Measurements from ENCODE around the gene CDH13. TPM values are rescaled to one million over a fixed set of nuclear protein-coding genes. Genes with fewer than 3 reads are reported as not detected.

Gene CDH13
- total RNA-seq, 1 donor from 2014 or later, result 20.9 TPM

GRCh38 chr16:82891918-82892317 is 265.1 kb downstream of the CDH13 start:
- no peak overlapping the region for H3K4me3 ChIP-seq (ENCODE audit: low read length in 3 of 3)
- H3K4me1 ChIP-seq (ENCODE audit: control insufficient read depth in 3 of 3, insufficient read depth in 3 of 3, low read length in 3 of 3), result peaks cover 9 to 27% (median 21%) of the 10 kb centered on the region in 3 donors
- H3K9me3 ChIP-seq (ENCODE audit: control insufficient read depth in 3 of 3, low read length in 3 of 3), result no peaks in the 10 kb centered on the region
- H3K27ac ChIP-seq (ENCODE audit: low read depth, low read length), result peak overlapping the region; percentile 8
- H3K27me3 ChIP-seq (ENCODE audit: control insufficient read depth in 3 of 3, insufficient read depth in 3 of 3, low read length in 3 of 3), result no peaks in the 10 kb centered on the region
- no peaks in the 10 kb centered on the region for H3K36me3 ChIP-seq (ENCODE audit: control insufficient read depth in 3 of 3, insufficient read depth in 3 of 3, low read length in 3 of 3)
- H3K9ac ChIP-seq (ENCODE audit: low read depth in 1 of 3, low read length in 3 of 3), result no peak overlapping the region

GRCh38 chr16:82892324-82892723 is 265.6 kb downstream of the CDH13 start:
- H3K4me3 ChIP-seq (ENCODE audit: low read length in 3 of 3), result no peak overlapping the region
- peak overlapping the region; percentile 8 for H3K27ac ChIP-seq (ENCODE audit: low read depth, low read length)
- H3K4me1 ChIP-seq (ENCODE audit: control insufficient read depth in 3 of 3, insufficient read depth in 3 of 3, low read length in 3 of 3), result peaks cover 9 to 27% (median 21%) of the 10 kb centered on the region in 3 donors
- no peak overlapping the region for H3K9ac ChIP-seq (ENCODE audit: low read depth in 1 of 3, low read length in 3 of 3)
- no peaks in the 10 kb centered on the region for H3K36me3 ChIP-seq (ENCODE audit: control insufficient read depth in 3 of 3, insufficient read depth in 3 of 3, low read length in 3 of 3)
- no peaks in the 10 kb centered on the region for H3K9me3 ChIP-seq (ENCODE audit: control insufficient read depth in 3 of 3, low read length in 3 of 3)
- no peaks in the 10 kb centered on the region for H3K27me3 ChIP-seq (ENCODE audit: control insufficient read depth in 3 of 3, insufficient read depth in 3 of 3, low read length in 3 of 3)

- no peak overlapping the region for H3K9ac ChIP-seq (ENCODE audit: low read depth in 1 of 3, low read length in 3 of 3)
- no peaks in the 10 kb centered on the region for H3K36me3 ChIP-seq (ENCODE audit: control insufficient read depth in 3 of 3, insufficient read depth in 3 of 3, low read length in 3 of 3)
- H3K4me3 ChIP-seq (ENCODE audit: low read length in 3 of 3), result no peak overlapping the region
These were observed 269.1 kb downstream of the CDH13 start for GRCh38 chr16:82895843-82896242.

GRCh38 chr16:82899006-82899405 is 272.2 kb downstream of the CDH13 start:
- H3K4me3 ChIP-seq (ENCODE audit: low read length in 3 of 3), result no peak overlapping the region
- H3K27ac ChIP-seq (ENCODE audit: low read depth, low read length), result no peak overlapping the region
- no peaks in the 10 kb centered on the region for H3K27me3 ChIP-seq (ENCODE audit: control insufficient read depth in 3 of 3, insufficient read depth in 3 of 3, low read length in 3 of 3)
- H3K9ac ChIP-seq (ENCODE audit: low read depth in 1 of 3, low read length in 3 of 3), result no peak overlapping the region
- no peaks in the 10 kb centered on the region for H3K36me3 ChIP-seq (ENCODE audit: control insufficient read depth in 3 of 3, insufficient read depth in 3 of 3, low read length in 3 of 3)
- peaks cover 0 to 7% (median 4%) of the 10 kb centered on the region in 3 donors for H3K4me1 ChIP-seq (ENCODE audit: control insufficient read depth in 3 of 3, insufficient read depth in 3 of 3, low read length in 3 of 3)
- H3K9me3 ChIP-seq (ENCODE audit: control insufficient read depth in 3 of 3, low read length in 3 of 3), result no peaks in the 10 kb centered on the region

More at GRCh38 chr16:82895843-82896242, 269.1 kb downstream of the CDH13 start:
- Histone ChIP-seq H3K9me3 (ENCODE audit: control insufficient read depth in 3 of 3, low read length in 3 of 3) (no peaks in the 10 kb centered on the region), H3K27me3 (ENCODE audit: control insufficient read depth in 3 of 3, insufficient read depth in 3 of 3, low read length in 3 of 3) (no peaks in the 10 kb centered on the region), H3K4me1 (ENCODE audit: control insufficient read depth in 3 of 3, insufficient read depth in 3 of 3, low read length in 3 of 3) (peaks cover 4 to 21% (median 12%) of the 10 kb centered on the region in 3 donors), H3K27ac (ENCODE audit: low read depth, low read length) (no peak overlapping the region)

- H3K9me3 ChIP-seq (ENCODE audit: control insufficient read depth in 3 of 3, low read length in 3 of 3), result no peaks in the 10 kb centered on the region
- H3K36me3 ChIP-seq (ENCODE audit: control insufficient read depth in 3 of 3, insufficient read depth in 3 of 3, low read length in 3 of 3), result no peaks in the 10 kb centered on the region
- H3K27me3 ChIP-seq (ENCODE audit: control insufficient read depth in 3 of 3, insufficient read depth in 3 of 3, low read length in 3 of 3), result no peaks in the 10 kb centered on the region
- no peak overlapping the region for H3K4me3 ChIP-seq (ENCODE audit: low read length in 3 of 3)
- H3K4me1 ChIP-seq (ENCODE audit: control insufficient read depth in 3 of 3, insufficient read depth in 3 of 3, low read length in 3 of 3), result peaks cover 0 to 7% (median 4%) of the 10 kb centered on the region in 3 donors
- no peak overlapping the region for H3K27ac ChIP-seq (ENCODE audit: low read depth, low read length)
- no peak overlapping the region for H3K9ac ChIP-seq (ENCODE audit: low read depth in 1 of 3, low read length in 3 of 3)
These were observed 273.1 kb downstream of the CDH13 start for GRCh38 chr16:82899731-82900450.

GRCh38 chr16:82900559-82900958 is 273.8 kb downstream of the CDH13 start:
- Histone ChIP-seq H3K4me3 (ENCODE audit: low read length in 3 of 3) (no peak overlapping the region), H3K27me3 (ENCODE audit: control insufficient read depth in 3 of 3, insufficient read depth in 3 of 3, low read length in 3 of 3) (no peaks in the 10 kb centered on the region), H3K27ac (ENCODE audit: low read depth, low read length) (no peak overlapping the region), H3K9me3 (ENCODE audit: control insufficient read depth in 3 of 3, low read length in 3 of 3) (no peaks in the 10 kb centered on the region), H3K36me3 (ENCODE audit: control insufficient read depth in 3 of 3, insufficient read depth in 3 of 3, low read length in 3 of 3) (no peaks in the 10 kb centered on the region), H3K4me1 (ENCODE audit: control insufficient read depth in 3 of 3, insufficient read depth in 3 of 3, low read length in 3 of 3) (peaks cover 0 to 7% (median 4%) of the 10 kb centered on the region in 3 donors), H3K9ac (ENCODE audit: low read depth in 1 of 3, low read length in 3 of 3) (no peak overlapping the region)

- Histone ChIP-seq H3K9ac (ENCODE audit: low read depth in 1 of 3, low read length in 3 of 3) (no peak overlapping the region), H3K27me3 (ENCODE audit: control insufficient read depth in 3 of 3, insufficient read depth in 3 of 3, low read length in 3 of 3) (no peaks in the 10 kb centered on the region), H3K27ac (ENCODE audit: low read depth, low read length) (no peak overlapping the region), H3K9me3 (ENCODE audit: control insufficient read depth in 3 of 3, low read length in 3 of 3) (no peaks in the 10 kb centered on the region), H3K4me3 (ENCODE audit: low read length in 3 of 3) (no peak overlapping the region), H3K4me1 (ENCODE audit: control insufficient read depth in 3 of 3, insufficient read depth in 3 of 3, low read length in 3 of 3) (peaks cover 0 to 22% (median 6%) of the 10 kb centered on the region in 3 donors), H3K36me3 (ENCODE audit: control insufficient read depth in 3 of 3, insufficient read depth in 3 of 3, low read length in 3 of 3) (peaks cover 0 to 2% (median 0%) of the 10 kb centered on the region in 3 donors)
These were observed 285.2 kb downstream of the CDH13 start for GRCh38 chr16:82911925-82912324.

- Histone ChIP-seq H3K9me3 (ENCODE audit: control insufficient read depth in 3 of 3, low read length in 3 of 3) (no peaks in the 10 kb centered on the region), H3K36me3 (ENCODE audit: control insufficient read depth in 3 of 3, insufficient read depth in 3 of 3, low read length in 3 of 3) (peaks cover 0 to 2% (median 0%) of the 10 kb centered on the region in 3 donors), H3K4me1 (ENCODE audit: control insufficient read depth in 3 of 3, insufficient read depth in 3 of 3, low read length in 3 of 3) (peaks cover 0 to 22% (median 6%) of the 10 kb centered on the region in 3 donors), H3K9ac (ENCODE audit: low read depth in 1 of 3, low read length in 3 of 3) (no peak overlapping the region), H3K27me3 (ENCODE audit: control insufficient read depth in 3 of 3, insufficient read depth in 3 of 3, low read length in 3 of 3) (no peaks in the 10 kb centered on the region), H3K4me3 (ENCODE audit: low read length in 3 of 3) (no peak overlapping the region), H3K27ac (ENCODE audit: low read depth, low read length) (no peak overlapping the region)
These were observed 288.5 kb downstream of the CDH13 start for GRCh38 chr16:82915139-82915824.

- H3K4me1 ChIP-seq (ENCODE audit: control insufficient read depth in 3 of 3, insufficient read depth in 3 of 3, low read length in 3 of 3), result peaks cover 0 to 22% (median 6%) of the 10 kb centered on the region in 3 donors
- no peak overlapping the region for H3K9ac ChIP-seq (ENCODE audit: low read depth in 1 of 3, low read length in 3 of 3)
- H3K9me3 ChIP-seq (ENCODE audit: control insufficient read depth in 3 of 3, low read length in 3 of 3), result no peaks in the 10 kb centered on the region
- H3K27ac ChIP-seq (ENCODE audit: low read depth, low read length), result no peak overlapping the region
- H3K36me3 ChIP-seq (ENCODE audit: control insufficient read depth in 3 of 3, insufficient read depth in 3 of 3, low read length in 3 of 3), result peaks cover 0 to 2% (median 0%) of the 10 kb centered on the region in 3 donors
- H3K27me3 ChIP-seq (ENCODE audit: control insufficient read depth in 3 of 3, insufficient read depth in 3 of 3, low read length in 3 of 3), result no peaks in the 10 kb centered on the region
- H3K4me3 ChIP-seq (ENCODE audit: low read length in 3 of 3), result no peak overlapping the region
These were observed 291.3 kb downstream of the CDH13 start for GRCh38 chr16:82917886-82918595.

Data from skeletal muscle tissue (tissue), 4 donors.